Mucosa of descending colon (tissue), 3 donors: ENCODE measurements around the gene MTR. TPM values are rescaled to one million over a fixed set of nuclear protein-coding genes. Genes with fewer than 3 reads are reported as not detected.

Experiments
- ATAC-seq: fragments of 200-7000 bp; cut with Tn5 transposase; one replicate; pipeline ENCODE4 v1.9.1; 2020; ENCODE audit warnings: mild to moderate bottlenecking, moderate library complexity
- DNase-seq, 3 donors: peaks; one replicate each; pipeline ENCODE4 v3.0.0-alpha.2; 2020
- H3K36me3 ChIP-seq: fragments of 200-600 bp; one replicate; pipeline ENCODE4 v1.8.0; 2021; ENCODE audit warnings: low read depth, mild to moderate bottlenecking
- H3K4me1 ChIP-seq: fragments of 200-600 bp; one replicate; pipeline ENCODE4 v1.8.0; 2021; ENCODE audit warnings: low read depth, mild to moderate bottlenecking
- H3K4me3 ChIP-seq: fragments of 200-600 bp; one replicate; pipeline ENCODE4 v1.8.0; 2021; ENCODE audit warnings: mild to moderate bottlenecking
- H3K9me3 ChIP-seq: fragments of 200-600 bp; one replicate; pipeline ENCODE4 v1.8.0; 2021; ENCODE audit warnings: mild to moderate bottlenecking
- CTCF ChIP-seq: fragments of 200-600 bp; IDR thresholded peaks from one replicate; pipeline ENCODE4 v1.8.0; 2022; ENCODE audit warnings: antibody characterized with exemption, mild to moderate bottlenecking
- intact Hi-C, 2 donors: fragments of 100-400 bp; cut with DNase I in 1 of 2; cut with micrococcal nuclease in 1 of 2; formaldehyde crosslinking; loops; one replicate each; pipeline versions ENCODE4 v1.11.0 to v1.11.1; 2022; cut with DNase I, micrococcal nuclease
- total RNA-seq, 3 donors: library from RNA; stranded (reverse); fragmentation: NEBNext Ultra II Directional in 2 of 3; extraction: Animal tissue kit (Norgen Biotek cat#: 25700) in 2 of 3; gene quantifications; one replicate each; pipeline versions ENCODE4 v1.2.1 to v1.2.4, GENCODE V29; 2021 to 2023
- donor health status: DM: no; HTN: no; CAD: no; lungs with moderate emphysema.
- donor health status: DM: no; HTN: no; CAD: no.
- donor health status: DM: no; HTN: yes; CAD: no.

Gene MTR
- total RNA-seq, 3 donors from 2014 or later, result 21.7 to 41.1 (median 23.5) TPM

- H3K36me3 ChIP-seq, result no peaks in the 10 kb centered on the region
- DNase-seq (no peak), ATAC-seq (no peak)
- H3K4me3 ChIP-seq, result no peak overlapping the region
- no peak for TF ChIP-seq CTCF
- H3K4me1 ChIP-seq, result no peaks in the 10 kb centered on the region
- H3K9me3 ChIP-seq, result no peaks in the 10 kb centered on the region
- intact Hi-C loops, result no loop called here
Observed at GRCh38 chr1:236950365-236950764, 155.3 kb downstream of the MTR start.

GRCh38 chr1:236951672-236952071 lies 156.6 kb downstream of the MTR start:
- intact Hi-C loops, result no loop called here
- Histone ChIP-seq H3K4me3 (no peak overlapping the region), H3K4me1 (no peaks in the 10 kb centered on the region), H3K36me3 (no peaks in the 10 kb centered on the region), H3K9me3 (no peaks in the 10 kb centered on the region)
- ATAC-seq, result no peak
- no peak for DNase-seq
- no peak for TF ChIP-seq CTCF

GRCh38 chr1:236952246-236953003 lies 157.3 kb downstream of the MTR start:
- H3K4me3 ChIP-seq, result no peak overlapping the region
- DNase-seq (no peak), ATAC-seq (no peak)
- H3K9me3 ChIP-seq, result no peaks in the 10 kb centered on the region
- no peaks in the 10 kb centered on the region for H3K36me3 ChIP-seq
- intact Hi-C loops, result no loop called here
- H3K4me1 ChIP-seq, result no peaks in the 10 kb centered on the region
- TF ChIP-seq CTCF, result no peak

GRCh38 chr1:236953151-236953700 lies 158.1 kb downstream of the MTR start:
- no peak for DNase-seq
- no peak for ATAC-seq
- Histone ChIP-seq H3K9me3 (no peaks in the 10 kb centered on the region), H3K4me3 (no peak overlapping the region), H3K4me1 (no peaks in the 10 kb centered on the region), H3K36me3 (no peaks in the 10 kb centered on the region)
- no peak for TF ChIP-seq CTCF
- intact Hi-C loops, result no loop called here

Other genes with a start within 250 kb of the MTR start
- 10 to 100 TPM; 22.0 to 27.2 (median 22.9) TPM for gene HEATR1, start 190.8 kb upstream of the MTR start, total RNA-seq
- gene ACTN2, start 108.8 kb upstream of the MTR start, total RNA-seq, result 1 to 10 TPM in 1 of 3 donors, under 1 TPM in 2; 0.35 to 1.3 (median 0.60) TPM
- not detected for gene MT1HL1, start 209.1 kb downstream of the MTR start, total RNA-seq
- 1 to 10 TPM in 1 of 3 donors, under 1 TPM in 2; 0.35 to 5.9 (median 0.94) TPM for gene RYR2, start 246.9 kb downstream of the MTR start, total RNA-seq